Activated B cell treated with CpG ODN at 0.5 μM for 24 hours (primary cell): ENCODE results near the gene ERCC6L. TPM values are rescaled to one million over a fixed set of nuclear protein-coding genes. Genes with fewer than 3 reads are reported as not detected.
"Not testable (repeated sequence)": the region's sequence is repeated elsewhere in the genome, so short reads cannot be mapped to it uniquely, and the experiment has no call there.

ENCODE experiments used
- ATAC-seq: fragments of 200-7000 bp; cut with Tn5 transposase; one replicate; pipeline ENCODE4 v1.10.0; 2021; ENCODE audit warnings: low read depth, mild to moderate bottlenecking, moderate library complexity
- CTCF ChIA-PET: fragments of 350-600 bp; sonication (Branson Sonifier 250); formaldehyde crosslinking; loops from one replicate; lab custom pipeline; 2021; ENCODE audit warnings: antibody characterized with exemption; lab: Charles Lee
- POLR2A ChIA-PET: fragments of 350-600 bp; sonication (Branson Sonifier 250); formaldehyde crosslinking; loops from one replicate; lab custom pipeline; 2021; ENCODE audit warnings: antibody characterized with exemption; lab: Charles Lee
- DNase-seq: peaks from one replicate; pipeline ENCODE4 v3.0.0; 2022
- H3K27ac Mint-ChIP-seq: one replicate; pipeline ENCODE4 v1.8.0; 2020; ENCODE audit warnings: mixed read lengths
- H3K27me3 Mint-ChIP-seq: one replicate; pipeline ENCODE4 v1.8.0; 2021; ENCODE audit warnings: mixed read lengths
- H3K36me3 Mint-ChIP-seq: one replicate; pipeline ENCODE4 v1.8.0; 2021; ENCODE audit warnings: low read depth, mixed read lengths
- H3K4me1 Mint-ChIP-seq: one replicate; pipeline ENCODE4 v1.8.0; 2021; ENCODE audit warnings: mixed read lengths
- H3K4me3 Mint-ChIP-seq: one replicate; pipeline ENCODE4 v1.8.0; 2020; ENCODE audit warnings: mild to moderate bottlenecking, mixed read lengths
- H3K9me3 Mint-ChIP-seq: one replicate; pipeline ENCODE4 v1.8.0; 2020; ENCODE audit warnings: mixed read lengths
- intact Hi-C: fragments of 100-400 bp; cut with micrococcal nuclease; formaldehyde crosslinking; loops from one replicate; pipeline ENCODE4 v1.15.1; 2024
- total RNA-seq: library from RNA; stranded (reverse); gene quantifications from 2 replicates; pipeline ENCODE4 v1.2.3, GENCODE V29; 2022
- TF ChIP-seq, protein P1 (sequence below): fragments of 200-600 bp; IDR thresholded peaks from one replicate; pipeline ENCODE4 v1.8.0; 2022; ENCODE audit warnings: antibody characterized with exemption, mild to moderate bottlenecking

The ERCC6L gene
- total RNA-seq, 1 donor from 2014 or later, result 0.91 TPM

DNA sequence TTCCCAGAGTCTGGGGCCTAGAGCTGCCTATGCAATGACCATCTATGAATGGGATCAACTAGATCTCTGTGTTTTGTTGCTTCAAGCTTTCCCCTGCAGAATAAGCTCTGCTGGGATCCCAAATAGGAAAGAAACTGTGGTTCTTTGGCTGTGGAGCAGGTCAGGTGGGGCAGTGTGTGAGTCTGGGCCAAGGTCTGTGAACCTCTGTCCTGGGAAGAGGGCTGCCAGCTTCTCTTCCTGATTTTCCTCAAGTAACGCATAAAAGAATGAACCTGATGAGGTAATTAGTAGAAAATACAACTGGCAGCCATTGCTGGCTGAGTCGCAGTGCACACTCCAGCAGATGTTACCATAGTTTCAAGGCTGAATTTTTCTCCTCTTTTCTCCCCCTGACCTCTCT lies 61.8 kb downstream of the ERCC6L start:
- ATAC-seq (no peak), DNase-seq (no peak)
- CTCF ChIA-PET, result no interaction called here
- Mint-ChIP-seq H3K27me3 (no peaks in the 10 kb centered on the region), H3K36me3 (no peaks in the 10 kb centered on the region), H3K9me3 (no peaks in the 10 kb centered on the region), H3K27ac (no peak overlapping the region), H3K4me3 (no peak overlapping the region), H3K4me1 (peaks cover 5% of the 10 kb centered on the region)
- TF ChIP-seq, protein P1, sequence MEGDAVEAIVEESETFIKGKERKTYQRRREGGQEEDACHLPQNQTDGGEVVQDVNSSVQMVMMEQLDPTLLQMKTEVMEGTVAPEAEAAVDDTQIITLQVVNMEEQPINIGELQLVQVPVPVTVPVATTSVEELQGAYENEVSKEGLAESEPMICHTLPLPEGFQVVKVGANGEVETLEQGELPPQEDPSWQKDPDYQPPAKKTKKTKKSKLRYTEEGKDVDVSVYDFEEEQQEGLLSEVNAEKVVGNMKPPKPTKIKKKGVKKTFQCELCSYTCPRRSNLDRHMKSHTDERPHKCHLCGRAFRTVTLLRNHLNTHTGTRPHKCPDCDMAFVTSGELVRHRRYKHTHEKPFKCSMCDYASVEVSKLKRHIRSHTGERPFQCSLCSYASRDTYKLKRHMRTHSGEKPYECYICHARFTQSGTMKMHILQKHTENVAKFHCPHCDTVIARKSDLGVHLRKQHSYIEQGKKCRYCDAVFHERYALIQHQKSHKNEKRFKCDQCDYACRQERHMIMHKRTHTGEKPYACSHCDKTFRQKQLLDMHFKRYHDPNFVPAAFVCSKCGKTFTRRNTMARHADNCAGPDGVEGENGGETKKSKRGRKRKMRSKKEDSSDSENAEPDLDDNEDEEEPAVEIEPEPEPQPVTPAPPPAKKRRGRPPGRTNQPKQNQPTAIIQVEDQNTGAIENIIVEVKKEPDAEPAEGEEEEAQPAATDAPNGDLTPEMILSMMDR, result no peak
- intact Hi-C loops, result no loop called here
- POLR2A ChIA-PET, result no interaction called here

DNA sequence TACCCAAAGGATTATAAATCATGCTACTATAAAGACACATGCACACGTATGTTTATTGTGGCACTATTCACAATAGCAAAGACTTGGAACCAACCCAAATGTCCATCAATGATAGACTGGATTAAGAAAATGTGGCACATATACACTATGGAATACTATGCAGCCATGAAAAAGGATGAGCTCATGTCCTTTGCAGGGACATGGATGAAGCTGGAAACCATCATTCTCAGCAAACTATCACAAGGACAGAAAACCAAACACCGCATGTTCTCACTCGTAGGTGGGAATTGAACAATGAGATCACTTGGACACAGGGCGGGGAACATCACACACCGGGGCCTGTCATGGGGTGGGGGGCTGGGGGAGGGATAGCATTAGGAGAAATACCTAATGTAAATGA lies 62.5 kb downstream of the ERCC6L start:
- H3K36me3 Mint-ChIP-seq, H3K9me3 Mint-ChIP-seq, H3K4me3 Mint-ChIP-seq, ATAC-seq, H3K27ac Mint-ChIP-seq, H3K27me3 Mint-ChIP-seq, intact Hi-C loops, H3K4me1 Mint-ChIP-seq, CTCF ChIA-PET, DNase-seq, POLR2A ChIA-PET: not testable (repeated sequence)

DNA sequence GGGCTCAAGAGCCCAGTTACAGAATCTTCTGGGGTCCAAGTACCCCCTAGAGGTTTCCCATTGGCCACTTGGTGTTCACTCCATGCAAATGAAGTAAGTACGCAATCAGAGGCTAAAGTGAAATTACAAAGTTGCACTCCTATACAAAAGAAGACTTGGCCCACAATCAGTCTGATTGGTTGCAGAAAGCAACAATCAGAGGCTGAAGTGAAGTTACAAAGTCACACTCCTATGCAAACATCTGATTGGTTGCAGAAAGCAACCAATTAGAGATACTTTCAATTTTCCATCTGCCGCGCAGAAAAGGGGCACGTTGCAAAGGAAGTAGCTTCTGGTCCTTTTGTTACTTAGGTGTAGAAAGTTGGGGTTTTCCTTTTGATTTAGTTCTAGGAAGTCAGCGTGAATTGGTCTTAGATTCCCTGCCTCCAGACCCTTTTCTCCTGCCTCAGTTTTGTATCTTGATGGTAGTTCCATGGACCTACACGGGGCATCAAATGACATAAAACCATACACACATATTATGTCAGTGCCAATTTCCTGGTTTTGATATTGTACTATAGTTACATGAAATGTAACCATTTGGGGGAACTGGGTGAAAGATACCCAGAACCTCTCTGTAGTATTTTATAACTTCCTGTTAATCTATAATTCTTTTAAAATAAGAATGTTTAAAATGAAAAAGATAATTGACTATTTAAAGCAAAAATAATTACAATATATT lies 69.7 kb downstream of the ERCC6L start:
- ChIA-PET CTCF (no interaction called here), POLR2A (no interaction called here)
- no peaks in the 10 kb centered on the region for H3K27me3 Mint-ChIP-seq
- TF ChIP-seq, protein P1, result no peak
- H3K4me1 Mint-ChIP-seq, result peaks cover 2% of the 10 kb centered on the region
- no peaks in the 10 kb centered on the region for H3K36me3 Mint-ChIP-seq
- DNase-seq (no peak), ATAC-seq (peak; percentile 61)
- H3K27ac Mint-ChIP-seq, result peak overlapping the region; percentile 66
- intact Hi-C loops, result no loop called here
- H3K9me3 Mint-ChIP-seq, result no peaks in the 10 kb centered on the region
- peak overlapping the region; percentile 69 for H3K4me3 Mint-ChIP-seq

DNA sequence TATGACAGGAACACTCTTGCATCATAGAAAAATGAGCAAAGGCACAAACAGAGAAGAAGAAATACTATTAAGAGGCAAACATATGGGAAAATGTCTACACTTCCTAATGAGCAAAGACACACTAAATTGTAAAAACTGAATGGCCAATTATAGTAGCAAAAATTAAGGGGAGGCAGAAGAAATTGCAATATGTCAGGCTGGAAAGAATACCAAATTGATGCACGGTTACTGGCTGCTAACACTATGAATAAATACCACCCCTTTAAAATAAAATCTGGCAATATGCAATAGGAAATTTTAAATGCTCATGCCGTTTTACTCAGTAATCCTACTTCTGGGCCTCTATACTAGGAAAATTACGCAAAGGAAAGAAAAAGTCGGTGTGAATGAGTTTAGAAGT lies 73.3 kb downstream of the ERCC6L start:
- intact Hi-C loops, result no loop called here
- DNase-seq (no peak), ATAC-seq (no peak)
- TF ChIP-seq, protein P1, result no peak
- peaks cover 2% of the 10 kb centered on the region for H3K4me1 Mint-ChIP-seq
- no peak overlapping the region for H3K27ac Mint-ChIP-seq
- H3K27me3 Mint-ChIP-seq, result no peaks in the 10 kb centered on the region
- H3K9me3 Mint-ChIP-seq, result no peaks in the 10 kb centered on the region
- CTCF ChIA-PET, result no interaction called here
- POLR2A ChIA-PET, result interaction anchor here (0.7 kb wide), 1 partner anchor 34 kb away, joined by 3 read pairs; no protein-coding TSS in a partner anchor
- H3K4me3 Mint-ChIP-seq, result no peak overlapping the region
- no peaks in the 10 kb centered on the region for H3K36me3 Mint-ChIP-seq

DNA sequence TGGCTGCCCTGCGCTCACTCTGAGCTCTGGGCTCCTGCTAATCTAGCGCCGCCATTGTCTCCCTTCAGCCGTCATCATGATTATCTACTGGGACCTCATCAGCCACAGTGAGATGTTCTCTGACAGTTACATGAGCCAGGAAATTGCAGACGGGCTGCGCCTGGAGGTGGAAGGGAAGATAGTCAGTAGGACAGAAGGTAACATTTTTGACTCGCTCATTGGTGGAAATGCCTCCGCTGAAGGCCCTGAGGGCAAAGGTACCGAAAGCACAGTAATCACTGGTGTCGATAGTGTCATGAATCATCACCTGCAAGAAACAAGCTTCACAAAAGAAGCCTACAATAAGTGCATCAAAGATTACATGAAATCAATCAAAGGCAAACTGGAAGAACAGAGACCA lies 79.1 kb downstream of the ERCC6L start:
- DNase-seq (no peak), ATAC-seq (no peak)
- H3K9me3 Mint-ChIP-seq, result no peaks in the 10 kb centered on the region
- H3K4me1 Mint-ChIP-seq, result no peaks in the 10 kb centered on the region
- TF ChIP-seq, protein P1, result no peak
- no peaks in the 10 kb centered on the region for H3K36me3 Mint-ChIP-seq
- POLR2A ChIA-PET, result no interaction called here
- H3K27me3 Mint-ChIP-seq, result peaks cover 3% of the 10 kb centered on the region
- H3K4me3 Mint-ChIP-seq, result no peak overlapping the region
- intact Hi-C loops, result no loop called here
- H3K27ac Mint-ChIP-seq, result no peak overlapping the region
- CTCF ChIA-PET, result no interaction called here

DNA sequence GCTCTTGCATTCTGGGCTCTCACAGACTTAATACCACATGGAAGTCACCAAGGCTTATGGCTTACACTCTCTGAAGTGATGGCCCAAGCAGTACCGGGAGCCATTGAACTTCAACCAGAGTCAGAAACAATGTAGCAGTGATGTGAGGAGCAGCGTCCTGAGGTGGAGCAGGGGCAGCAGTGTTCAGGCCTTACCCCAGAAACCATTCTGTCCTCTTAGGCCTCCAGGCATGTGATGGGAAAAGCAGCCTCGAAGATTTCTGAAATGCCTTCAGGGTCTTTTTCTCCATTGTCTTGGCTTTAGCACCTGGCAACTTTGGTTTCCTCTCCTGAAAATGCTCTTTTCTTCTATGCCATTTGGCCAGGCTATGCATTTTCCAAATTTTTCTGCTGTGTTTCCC lies 80.1 kb downstream of the ERCC6L start:
- CTCF ChIA-PET, result no interaction called here
- peaks cover 3% of the 10 kb centered on the region for H3K27me3 Mint-ChIP-seq

More for the DNA sequence above, 80.1 kb downstream of the ERCC6L start:
- Mint-ChIP-seq H3K9me3 (no peaks in the 10 kb centered on the region), H3K36me3 (no peaks in the 10 kb centered on the region), H3K27ac (no peak overlapping the region), H3K4me3 (no peak overlapping the region), H3K4me1 (no peaks in the 10 kb centered on the region)
- DNase-seq, result no peak
- no peak for ATAC-seq
- POLR2A ChIA-PET, result no interaction called here
- intact Hi-C loops, result no loop called here
- TF ChIP-seq, protein P1, result no peak
